GM19397 (cell line): ENCODE data around the gene RMND5A.

Source experiments
- ATAC-seq: cut with Tn5 transposase; IDR thresholded peaks from one replicate; pipeline ENCODE4 v1.9.1; 2021; ENCODE audit warnings: mild to moderate bottlenecking, moderate library complexity; ENCODE audit not compliant: unreplicated experiment

Gene RMND5A

GRCh38 chr2:86825036-86825692 lies 105.1 kb downstream of the RMND5A start:
- no peak for ATAC-seq

- ATAC-seq, result no peak
These were observed 105.7 kb downstream of the RMND5A start for GRCh38 chr2:86825693-86826381.

- no peak for ATAC-seq
These were observed 106.9 kb downstream of the RMND5A start for GRCh38 chr2:86826951-86827350.
